COLO829 (cell line): ENCODE results near the gene HOXC10.

Experiments used
- DNase-seq: peaks from one replicate; pipeline ENCODE4 v3.0.0; 2012; ENCODE audit warnings: low spot score

Gene HOXC10

GRCh38 chr12:53984901-53985691 lies at the start of gene HOXC10:
HOXC10 (plus strand) TSS chr12:53985146; CDS start chr12:53985260, 114 bp downstream.
- DNase-seq = peak; percentile 93

DNA sequence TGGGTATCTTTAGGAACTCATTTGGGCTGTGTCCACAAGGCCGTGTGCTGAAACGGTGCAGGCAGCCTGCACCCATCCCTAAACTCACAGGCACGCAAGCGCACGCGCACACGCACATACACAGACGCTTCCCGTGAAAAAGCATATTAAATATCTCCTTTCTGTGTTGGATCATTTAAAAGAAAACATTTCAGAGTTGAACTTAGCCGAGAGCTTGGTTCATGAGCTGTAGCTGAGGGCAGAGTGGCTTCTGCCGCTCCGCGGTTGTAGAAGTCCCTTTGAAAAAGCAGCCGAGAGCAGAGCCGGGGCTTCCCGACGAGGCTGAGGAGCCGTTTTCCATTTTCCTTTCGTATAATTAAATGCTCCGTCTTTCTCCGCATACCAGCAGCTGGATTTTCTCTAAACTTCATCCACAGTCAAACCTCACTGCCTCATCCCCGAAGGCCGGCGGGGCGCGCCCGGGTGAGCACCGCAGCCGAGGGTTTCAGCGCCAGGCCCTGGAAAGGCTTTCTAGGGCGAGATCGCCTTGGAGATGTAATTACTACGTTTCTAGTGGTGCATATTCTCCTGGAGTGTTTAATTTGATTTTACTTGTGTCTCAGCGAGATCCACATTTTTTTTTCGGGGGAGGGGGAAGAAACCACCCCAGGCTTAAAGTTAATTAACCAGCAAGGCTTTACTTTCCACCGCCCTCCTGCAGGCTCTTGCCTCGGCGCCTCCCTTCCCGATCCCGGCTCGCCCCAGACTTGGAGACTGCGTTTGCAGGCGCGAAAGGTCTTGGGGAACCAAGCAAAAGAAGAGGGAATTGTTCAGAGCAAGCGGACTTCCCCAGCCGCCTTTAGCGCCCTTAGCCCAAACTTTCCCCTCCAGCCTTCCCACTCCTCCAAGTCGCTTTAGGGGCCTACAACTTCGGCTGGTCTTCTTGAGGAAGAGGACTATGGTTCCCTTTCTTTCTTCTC lies 49.3 kb upstream of the HOXC10 start:
- DNase-seq = no peak

DNA sequence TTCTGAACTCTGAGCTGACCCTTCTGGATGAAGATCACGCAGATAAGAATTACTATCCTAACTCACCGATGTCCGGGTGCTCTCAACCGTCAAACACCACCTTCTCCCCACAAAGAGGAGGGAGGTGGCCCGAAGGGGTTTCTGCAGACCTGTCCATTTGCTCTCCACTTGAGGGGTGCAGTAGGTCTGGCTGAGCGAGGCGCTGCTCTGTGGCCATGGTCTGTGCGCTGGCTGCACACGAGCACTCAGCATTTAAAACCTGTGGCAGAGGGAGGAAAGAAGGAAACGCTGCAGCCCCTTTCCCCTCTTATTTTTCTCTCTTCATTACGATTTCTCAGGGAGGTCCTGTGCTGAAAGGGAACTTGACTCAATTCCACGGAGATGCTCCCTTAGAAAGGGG lies 47.8 kb upstream of the HOXC10 start:
- no peak for DNase-seq

DNA sequence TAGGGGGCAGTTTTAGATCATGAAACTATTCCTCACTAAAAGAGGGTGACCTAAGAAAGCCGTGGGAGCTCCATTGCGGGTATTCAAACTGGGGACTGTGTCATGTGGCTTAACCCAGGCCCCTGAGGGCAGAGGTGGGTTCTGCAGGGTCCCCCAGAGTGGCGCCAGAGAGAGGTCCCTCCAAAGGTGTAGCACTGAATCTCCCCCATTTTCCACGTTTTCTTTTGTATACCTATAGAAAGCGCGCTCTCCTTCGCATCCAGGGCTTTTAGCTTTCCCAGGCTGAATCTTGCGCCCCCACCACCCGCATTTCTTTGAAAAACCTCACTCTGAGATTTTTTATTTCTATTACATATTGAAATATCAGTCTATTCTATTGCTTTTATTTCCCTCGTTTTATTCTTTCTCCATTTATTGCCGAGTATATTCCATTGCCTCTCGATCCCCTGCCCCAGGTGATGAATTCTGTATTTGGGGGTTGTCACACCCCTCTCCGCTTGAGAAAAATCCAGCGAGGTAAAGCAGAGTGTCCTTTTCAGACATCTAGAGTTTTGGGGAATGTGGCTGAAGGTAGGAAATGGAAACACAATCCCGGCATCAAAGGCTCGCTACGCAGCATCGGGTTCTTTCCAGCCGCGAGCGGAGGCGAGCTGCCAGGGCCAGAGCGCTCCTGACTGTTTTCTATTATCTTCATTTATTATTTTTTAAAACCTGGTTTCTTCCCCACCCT lies 47.2 kb upstream of the HOXC10 start:
- no peak for DNase-seq

DNA sequence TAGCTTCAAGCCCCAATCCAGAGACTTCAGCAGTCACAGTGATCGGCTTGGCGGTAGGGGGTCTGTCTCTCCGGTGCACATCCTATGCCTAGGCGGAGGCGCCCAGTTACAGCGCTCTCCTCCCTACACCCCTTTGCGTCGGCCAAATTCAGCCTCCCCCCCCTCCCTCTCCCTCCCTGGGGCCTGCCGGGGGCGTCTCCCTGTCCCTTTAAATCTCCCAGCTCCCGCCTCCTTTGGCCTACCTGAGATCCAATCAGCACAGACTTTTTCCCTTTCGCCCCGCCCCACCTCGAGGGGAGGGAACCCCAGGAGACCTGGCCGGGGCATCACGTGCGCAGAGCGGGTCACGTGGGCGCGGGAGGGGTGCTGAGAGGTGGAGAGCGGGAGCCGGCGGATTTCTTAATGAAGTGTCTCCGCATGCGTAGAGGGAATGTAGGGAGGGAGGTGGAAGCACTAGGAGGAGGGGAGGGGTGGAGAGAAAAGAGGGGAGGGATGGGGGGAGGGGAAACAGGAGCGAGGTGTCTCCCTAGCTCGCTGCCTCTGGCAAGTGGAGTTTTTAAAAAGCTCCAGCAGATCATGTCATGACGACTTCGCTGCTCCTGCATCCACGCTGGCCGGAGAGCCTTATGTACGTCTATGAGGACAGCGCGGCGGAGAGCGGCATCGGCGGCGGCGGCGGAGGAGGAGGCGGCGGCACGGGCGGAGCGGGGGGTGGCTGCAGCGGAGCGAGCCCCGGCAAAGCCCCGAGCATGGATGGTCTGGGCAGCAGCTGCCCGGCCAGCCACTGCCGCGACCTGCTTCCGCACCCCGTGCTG lies 46.4 kb upstream of the HOXC10 start, which contains the start of gene HOXC13:
TSS of gene HOXC13 (plus strand) at position 506 of the 815 bp plus-strand sequence. CDS start at position 582, 76 bp downstream.
- peak; percentile 95 for DNase-seq

DNA sequence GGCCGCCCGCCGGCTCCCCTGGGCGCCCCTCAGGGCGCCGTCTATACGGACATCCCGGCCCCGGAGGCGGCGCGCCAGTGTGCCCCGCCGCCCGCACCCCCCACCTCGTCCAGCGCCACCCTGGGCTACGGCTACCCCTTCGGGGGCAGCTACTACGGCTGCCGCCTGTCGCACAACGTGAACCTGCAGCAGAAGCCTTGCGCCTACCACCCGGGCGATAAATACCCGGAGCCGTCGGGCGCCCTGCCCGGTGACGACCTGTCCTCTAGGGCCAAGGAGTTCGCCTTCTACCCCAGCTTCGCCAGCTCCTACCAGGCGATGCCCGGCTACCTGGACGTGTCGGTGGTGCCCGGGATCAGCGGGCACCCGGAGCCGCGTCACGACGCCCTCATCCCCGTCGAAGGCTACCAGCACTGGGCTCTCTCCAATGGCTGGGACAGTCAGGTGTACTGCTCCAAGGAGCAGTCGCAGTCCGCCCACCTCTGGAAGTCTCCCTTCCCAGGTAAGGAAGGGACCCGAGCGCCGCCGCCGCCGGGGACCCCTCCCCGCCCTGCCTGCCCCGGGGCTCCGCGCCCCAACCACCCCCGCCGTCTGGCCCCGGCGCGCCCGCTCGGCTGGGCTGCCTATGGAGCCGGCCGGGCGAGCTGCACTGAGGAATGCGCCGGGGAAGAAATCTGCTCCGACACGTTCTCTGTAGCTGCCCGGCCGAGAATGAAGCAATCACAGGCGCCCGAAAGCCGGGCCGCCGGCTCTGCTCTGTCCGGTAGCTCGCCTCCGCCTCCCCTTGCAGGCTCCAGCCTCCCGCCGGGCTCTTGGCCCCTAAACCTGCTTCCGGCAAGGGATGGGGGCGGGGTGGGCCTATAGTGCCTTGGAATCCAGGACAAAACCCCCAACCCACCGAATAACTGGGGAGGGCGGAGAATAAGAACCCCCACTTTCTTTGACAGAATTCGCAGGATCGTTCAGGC lies 45.5 kb upstream of the HOXC10 start:
- no peak for DNase-seq

GRCh38 chr12:53940443-53941014 lies 44.4 kb upstream of the HOXC10 start:
- DNase-seq = no peak

DNA sequence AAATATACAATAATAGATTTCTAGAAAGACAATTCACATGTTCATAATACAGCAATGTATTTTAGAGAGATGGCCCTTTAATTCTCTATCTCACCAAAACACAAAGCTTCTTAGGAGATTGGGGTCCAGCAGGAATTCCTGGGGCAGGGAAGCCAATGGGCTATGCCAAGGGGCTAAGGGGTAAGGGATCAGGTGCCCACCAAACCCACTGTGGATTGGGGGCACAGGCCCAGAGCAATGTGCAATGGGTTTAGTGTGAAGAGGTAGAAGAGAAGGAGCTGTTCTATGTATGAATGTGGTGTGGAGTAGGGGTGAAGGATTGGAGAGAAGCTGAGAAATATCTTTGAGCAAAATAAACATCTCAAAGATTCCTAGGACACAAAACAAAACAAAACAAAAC lies 43.8 kb upstream of the HOXC10 start:
- no peak for DNase-seq

- no peak for DNase-seq
Observed at GRCh38 chr12:53941750-53942149, 43.2 kb upstream of the HOXC10 start.

DNA sequence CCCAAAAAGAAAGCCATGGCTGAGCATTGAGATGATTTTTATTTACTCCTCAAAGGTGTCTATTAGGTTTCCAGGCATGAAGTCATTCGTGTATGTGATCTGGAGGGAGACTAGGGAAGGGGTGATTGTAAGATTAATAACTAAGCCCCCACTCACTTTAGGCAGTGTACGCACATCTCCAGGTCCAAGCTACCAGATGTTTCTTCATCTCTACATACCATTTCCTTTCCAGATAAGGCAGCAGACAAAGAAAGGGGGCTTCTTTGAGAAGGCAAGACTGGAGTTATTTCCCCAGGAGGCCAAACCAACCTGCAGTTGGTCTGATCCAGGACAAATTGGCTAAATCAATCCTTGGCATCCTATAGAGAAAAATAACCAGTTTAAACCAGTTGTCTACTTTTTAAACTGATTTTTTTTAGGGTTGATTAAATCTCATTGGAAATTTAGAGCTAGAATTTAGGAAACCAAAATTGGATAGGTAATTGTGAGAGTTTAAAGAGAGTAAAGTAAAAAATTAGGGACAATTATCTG lies 42.4 kb upstream of the HOXC10 start:
- DNase-seq = no peak

DNA sequence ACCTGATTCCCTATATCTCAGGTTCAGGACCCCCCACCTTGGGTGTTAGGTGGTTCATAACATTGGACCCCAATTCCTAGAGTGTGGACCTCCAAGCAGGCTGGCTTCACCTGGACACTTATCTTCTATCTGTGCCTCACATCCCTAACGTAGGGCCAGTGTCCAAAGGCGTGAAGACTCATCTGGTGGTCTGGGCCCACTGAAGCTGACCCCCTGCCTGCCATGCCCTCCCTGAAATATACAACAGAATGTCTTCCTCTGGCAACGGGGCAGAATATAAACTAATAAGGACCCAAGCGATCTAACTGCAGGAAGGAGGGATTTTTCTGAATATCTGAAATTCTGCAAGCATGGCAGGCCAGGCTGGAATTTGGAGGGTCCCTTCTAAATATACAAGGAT lies 40.7 kb upstream of the HOXC10 start:
- no peak for DNase-seq

- no peak for DNase-seq
Observed at GRCh38 chr12:53944907-53945847, 39.8 kb upstream of the HOXC10 start.

DNA sequence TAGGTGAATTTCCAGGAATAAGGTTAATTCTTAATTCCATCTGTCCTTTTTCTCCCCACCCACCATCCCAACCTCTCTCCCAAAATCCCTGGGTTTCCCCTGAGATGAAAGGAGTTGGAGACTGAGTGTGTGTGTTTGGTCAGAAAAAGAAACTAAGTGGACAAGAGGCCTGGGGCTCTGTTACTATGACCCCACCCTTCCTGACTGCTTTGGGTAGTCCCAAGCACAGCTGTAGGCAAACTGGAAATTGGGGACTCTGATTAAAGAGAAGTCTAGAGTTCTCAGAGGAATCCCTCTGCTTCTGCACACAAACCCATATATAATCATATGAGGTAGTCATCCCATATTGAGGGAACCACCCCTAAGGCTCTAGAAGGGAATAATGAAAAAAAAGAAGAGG lies 37.2 kb upstream of the HOXC10 start:
- no peak for DNase-seq

DNA sequence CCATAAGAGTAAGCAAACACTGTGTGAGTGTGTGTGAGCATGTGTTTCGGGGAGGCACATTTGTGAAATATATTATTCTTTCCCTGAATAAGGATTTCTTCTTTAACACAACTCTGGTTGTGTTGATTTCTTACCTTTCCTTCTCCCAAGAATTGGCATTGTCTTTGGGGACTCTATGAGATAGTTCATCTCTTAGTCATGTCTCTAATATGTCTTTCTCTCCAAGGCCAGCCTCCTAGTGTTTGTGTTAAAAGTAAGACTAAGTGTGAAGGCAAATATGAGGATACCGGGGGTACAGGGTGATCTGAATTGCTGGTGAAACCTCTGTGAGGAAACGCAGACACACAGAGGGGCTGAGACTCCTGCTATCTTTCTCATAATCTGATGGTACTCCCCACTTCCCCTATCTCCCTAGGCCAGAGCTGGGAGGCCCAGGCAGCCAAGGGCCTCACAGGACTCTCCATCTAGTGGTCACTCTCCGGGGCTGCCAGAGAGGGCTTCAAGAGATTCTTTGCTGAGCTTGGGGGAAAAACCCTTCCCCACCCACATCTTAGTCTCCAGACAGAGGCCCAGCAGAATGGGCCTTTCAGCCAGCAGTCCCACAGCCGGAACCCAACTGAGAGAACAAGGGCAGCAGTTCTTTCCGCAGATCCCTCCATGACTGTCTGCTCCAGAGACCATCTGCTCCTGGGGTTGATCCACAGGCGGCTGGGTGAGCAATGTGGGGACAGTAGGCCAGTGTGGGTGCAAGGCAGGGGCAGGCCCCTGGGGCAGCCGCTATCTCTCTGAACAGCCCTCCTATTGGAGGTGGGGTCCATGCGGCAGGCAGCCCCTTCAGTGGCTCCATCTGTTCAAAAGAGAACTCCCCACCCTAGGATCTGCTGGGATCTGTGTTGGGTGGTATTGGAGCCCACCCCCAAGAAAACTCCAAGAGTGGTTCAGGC lies 36.0 kb upstream of the HOXC10 start:
- no peak for DNase-seq

- DNase-seq = no peak
Observed at GRCh38 chr12:53949631-53950436, 35.1 kb upstream of the HOXC10 start.

GRCh38 chr12:53950437-53950773 lies 34.5 kb upstream of the HOXC10 start:
- no peak for DNase-seq
